SIG-M5 treated with dmso at 0.1 percent for 504 hours (cell line): Measurements from ENCODE around the gene DMRT1.

Source experiments
- DNase-seq: peaks from one replicate; lab custom pipeline; 2025; ENCODE audit not compliant: unreplicated experiment; lab: John Stamatoyannopoulos, UW

DMRT1 gene

GRCh38 chr9:920927-921326 is 79.4 kb downstream of the DMRT1 start:
- DNase-seq: no peak

DNA sequence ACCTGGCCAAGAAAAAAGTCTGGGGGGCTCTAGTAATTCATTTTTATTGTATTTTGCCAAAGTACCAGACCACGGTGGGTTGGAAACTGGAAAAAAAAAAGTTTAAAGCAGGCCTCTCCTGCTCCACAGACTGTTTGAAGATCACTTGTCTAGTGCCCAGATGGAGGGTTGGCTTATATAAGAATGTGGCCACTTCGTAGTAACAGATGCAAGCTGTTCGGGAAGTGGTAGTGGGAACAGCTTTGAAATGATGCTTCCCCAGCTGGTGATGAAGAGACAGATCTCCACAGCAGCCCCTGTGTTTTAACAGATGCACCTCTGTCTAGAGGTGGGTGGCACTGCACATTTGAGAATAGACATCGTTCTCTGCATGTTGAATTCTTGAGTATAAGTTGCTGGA is 80.7 kb downstream of the DMRT1 start:
- no peak for DNase-seq

DNA sequence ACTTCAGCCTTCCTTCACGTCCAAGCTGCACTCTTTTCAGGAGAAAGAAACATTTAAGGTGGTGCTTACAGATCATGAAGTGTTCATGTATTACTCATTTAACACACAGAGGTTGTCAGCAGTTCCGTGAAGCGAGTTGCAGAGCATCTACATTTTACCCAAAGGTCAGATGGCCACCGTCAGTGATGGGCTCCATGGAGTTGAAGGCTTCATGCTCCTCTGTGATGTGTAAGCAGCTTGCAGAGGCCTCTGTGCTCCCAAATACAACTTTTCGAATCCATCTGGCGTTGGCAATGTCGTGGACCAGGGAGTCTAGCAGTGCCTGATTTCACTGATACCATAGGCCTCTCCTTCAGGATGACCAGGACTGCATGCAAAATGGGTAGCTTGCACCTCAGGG is 81.2 kb downstream of the DMRT1 start:
- DNase-seq: no peak

- DNase-seq: no peak
Measured at GRCh38 chr9:926976-927375, 85.5 kb downstream of the DMRT1 start.

- DNase-seq: peak; percentile 26
Measured at GRCh38 chr9:928363-929042, 87.0 kb downstream of the DMRT1 start.

DNA sequence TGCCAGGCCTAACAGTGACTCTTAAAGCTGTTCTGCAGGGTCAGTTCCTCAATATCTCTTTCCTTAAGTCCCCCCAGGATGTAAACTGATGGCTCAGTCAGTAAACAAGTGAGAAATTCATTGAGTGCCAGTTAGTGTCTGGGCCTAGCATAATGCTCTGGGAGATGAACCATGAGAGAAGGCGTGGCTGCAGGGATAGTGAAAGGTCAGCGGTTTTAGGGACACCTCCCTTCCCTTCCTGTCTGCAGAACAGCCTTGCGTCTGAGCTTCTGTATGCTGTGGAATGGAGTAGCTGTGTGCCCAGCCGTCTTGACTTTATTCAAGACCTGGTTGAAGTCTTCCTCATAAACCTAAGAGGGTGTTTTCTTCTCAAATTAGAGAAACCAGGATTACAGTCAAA is 88.2 kb downstream of the DMRT1 start:
- no peak for DNase-seq

DNA sequence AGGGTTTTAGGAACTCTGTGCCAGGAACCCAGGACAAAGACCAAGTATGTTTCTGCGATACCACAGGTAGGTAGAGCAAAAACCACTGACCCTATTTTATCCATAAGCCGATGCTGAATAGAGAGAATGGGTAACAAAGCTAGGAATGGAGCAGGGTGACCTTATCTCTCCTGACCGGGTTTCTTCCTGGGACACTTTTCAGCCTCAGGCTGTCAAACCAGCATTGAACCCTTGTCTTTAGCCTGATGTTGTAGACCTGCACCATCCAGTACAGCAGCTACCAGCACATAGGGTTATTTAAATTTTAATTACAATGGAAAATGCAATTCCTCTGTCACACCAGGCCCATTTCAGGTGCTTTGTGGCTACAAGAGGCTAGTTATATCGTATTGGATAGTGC is 91.9 kb downstream of the DMRT1 start:
- no peak for DNase-seq

DNA sequence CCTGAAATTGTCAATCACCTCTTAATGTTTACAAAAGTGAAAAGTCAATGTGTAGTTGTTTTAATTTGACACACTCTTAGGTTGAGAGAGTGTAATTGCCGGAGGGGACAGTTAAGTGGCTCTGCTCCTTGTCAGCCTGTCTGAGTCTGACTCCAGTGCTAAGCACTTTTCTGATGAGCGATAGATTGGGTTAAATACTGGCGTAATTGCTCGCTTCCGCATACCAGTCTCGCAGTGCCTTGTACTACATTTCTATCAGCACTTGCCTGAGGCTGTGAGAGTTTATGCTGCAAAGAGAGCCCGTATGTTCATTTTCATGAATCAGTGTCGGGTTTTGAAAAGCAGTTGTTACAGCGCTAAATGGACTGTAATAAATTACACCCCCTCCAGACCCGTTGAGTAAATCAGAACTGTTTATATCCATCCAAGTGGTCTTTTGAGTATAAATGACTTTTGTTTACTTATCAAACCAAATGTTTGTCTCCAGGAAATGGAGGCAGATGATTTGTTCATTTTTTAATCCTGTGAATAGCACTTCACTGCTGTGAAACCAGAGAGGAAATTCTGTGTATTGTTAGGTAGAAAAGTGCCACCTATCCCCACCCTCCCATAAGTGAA is 94.0 kb downstream of the DMRT1 start:
- no peak for DNase-seq

GRCh38 chr9:942805-943580 is 101.5 kb downstream of the DMRT1 start:
- DNase-seq: no peak

- DNase-seq: no peak
Measured at GRCh38 chr9:947985-948384, 106.5 kb downstream of the DMRT1 start.

- no peak for DNase-seq
Measured at GRCh38 chr9:948497-948896, 107.0 kb downstream of the DMRT1 start.

- no peak for DNase-seq
Measured at GRCh38 chr9:950139-950538, 108.6 kb downstream of the DMRT1 start.

GRCh38 chr9:952546-952945 is 111.0 kb downstream of the DMRT1 start:
- DNase-seq: no peak

DNA sequence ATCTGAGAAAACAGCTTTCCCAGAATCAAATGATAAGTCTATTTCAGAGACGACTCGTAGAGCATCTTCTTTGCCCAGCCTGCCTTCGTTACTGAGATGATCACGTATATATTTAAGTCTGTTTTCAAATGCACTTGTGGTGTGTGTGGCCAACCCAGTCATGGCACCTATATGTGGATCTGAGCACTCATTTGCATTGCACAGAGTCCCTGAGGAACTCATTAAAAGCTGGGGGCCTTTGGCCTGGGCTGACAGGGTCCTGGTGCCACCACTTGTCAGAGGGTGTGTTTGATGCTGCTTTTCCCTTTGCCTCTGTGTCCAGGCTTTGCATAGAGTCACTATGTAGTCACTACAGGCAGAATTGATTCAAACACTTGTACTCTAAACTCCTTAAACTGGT is 117.6 kb downstream of the DMRT1 start:
- no peak for DNase-seq

DNA sequence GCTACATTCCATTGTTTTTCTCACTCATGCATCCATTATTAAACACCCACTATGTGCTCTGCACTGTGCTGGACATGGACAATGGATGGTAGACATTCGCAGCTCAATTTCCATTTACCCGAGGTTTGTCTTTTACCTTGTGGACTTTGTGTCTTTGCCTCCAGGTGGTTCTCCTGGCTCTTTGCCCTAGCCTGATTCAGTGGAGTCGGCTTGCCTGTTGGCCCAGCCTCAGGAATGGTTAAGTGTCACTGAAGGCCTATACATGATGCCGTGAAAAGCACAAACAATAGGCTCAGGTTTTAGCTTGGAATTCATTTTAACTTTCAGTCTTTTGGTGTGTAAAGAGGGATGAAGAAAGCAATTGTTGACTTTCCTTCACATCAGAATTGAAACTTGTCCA is 118.4 kb downstream of the DMRT1 start:
- no peak for DNase-seq

- no peak for DNase-seq
Measured at GRCh38 chr9:962023-962422, 120.5 kb downstream of the DMRT1 start.

DNA sequence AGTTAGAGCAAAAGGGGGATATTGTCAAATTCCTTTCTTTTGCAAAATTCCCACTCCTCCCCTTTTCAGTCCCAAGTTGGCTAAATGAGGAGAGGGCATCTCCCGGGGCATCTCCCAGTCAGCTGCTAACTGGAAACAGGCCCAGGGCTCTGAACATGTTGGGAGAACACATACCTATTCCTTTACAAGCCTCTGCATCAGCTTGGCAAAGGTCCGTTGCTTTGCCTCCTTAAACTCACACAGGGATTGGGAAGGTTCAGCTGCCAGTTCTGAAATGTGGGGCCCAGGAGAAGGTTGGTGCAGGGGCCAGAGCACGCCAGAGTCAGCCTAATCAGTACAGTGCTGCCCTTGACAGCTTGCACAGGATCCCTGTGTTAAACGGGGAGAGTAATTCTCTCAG is 124.0 kb downstream of the DMRT1 start:
- no peak for DNase-seq

DNA sequence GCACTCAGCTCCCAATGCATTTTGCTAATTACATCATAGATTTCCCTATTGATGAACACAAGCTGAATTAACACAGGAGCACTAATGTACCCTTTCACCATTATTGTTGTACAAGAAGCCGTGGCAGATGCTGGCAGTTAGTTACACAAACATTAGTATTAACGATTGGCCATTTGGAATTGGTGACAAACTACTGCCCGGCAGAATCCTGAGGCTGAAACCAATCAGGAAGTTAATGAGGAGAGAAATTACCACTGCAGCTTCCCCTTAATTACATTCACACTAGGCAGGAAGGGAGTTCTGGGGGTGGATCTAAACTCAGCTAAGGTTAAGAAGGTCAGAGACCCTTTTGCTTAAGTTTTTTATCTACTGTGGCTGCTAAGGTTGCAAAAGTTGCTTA is 125.4 kb downstream of the DMRT1 start:
- peak; percentile 16 for DNase-seq

DNA sequence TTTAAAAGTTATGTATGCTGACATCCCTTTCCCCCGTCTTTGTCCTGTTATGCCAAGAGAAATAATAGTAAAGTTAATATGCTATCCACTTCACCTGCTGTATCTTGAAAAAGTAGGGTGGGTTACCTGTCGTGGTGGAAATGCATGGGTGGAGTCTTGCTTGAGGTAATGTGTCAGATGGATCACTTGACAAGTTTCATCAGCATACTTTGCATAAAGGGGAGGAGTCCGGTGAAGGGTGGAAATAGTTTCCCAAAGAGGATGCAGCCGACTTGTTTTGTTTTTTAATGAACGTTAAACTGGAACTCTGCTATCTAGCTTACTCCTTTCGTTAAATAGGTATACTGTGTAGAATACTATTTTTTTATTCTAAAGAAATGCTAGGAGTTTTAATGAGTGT is 125.9 kb downstream of the DMRT1 start:
- DNase-seq: no peak

GRCh38 chr9:967903-968641 is 126.6 kb downstream of the DMRT1 start:
- DNase-seq: no peak

- no peak for DNase-seq
Measured at GRCh38 chr9:969310-970150, 128.0 kb downstream of the DMRT1 start.
